Adrenal gland (tissue), 5 donors: Measurements from ENCODE around the gene KIAA1958.

ENCODE experiments used
- POLR2A ChIP-seq, 2 donors: fragments of 450-650 bp; IDR thresholded peaks; one replicate each; pipeline ENCODE4 v1.6.1; 2017; ENCODE audit warnings: antibody characterized with exemption in 2 of 2, mild to moderate bottlenecking in 2 of 2, moderate library complexity in 1 of 2
- TF ChIP-seq, protein P1 (sequence below), 6 experiments: fragments of 450-650 bp in 4 of 6; fragments of 200-600 bp in 2 of 6; sonication (generic) in 1 of 6; IDR thresholded peaks; 1 replicate in 5 of 6; 2 replicates in 1 of 6; pipeline versions ENCODE4 v1.5.1 to v1.8.0; 2016 to 2021; ENCODE audit warnings: antibody characterized with exemption in 6 of 6, mild to moderate bottlenecking in 2 of 6, moderate library complexity in 1 of 6
- donor health status: DM: no; HTN: no; CAD: no.

DNA sequence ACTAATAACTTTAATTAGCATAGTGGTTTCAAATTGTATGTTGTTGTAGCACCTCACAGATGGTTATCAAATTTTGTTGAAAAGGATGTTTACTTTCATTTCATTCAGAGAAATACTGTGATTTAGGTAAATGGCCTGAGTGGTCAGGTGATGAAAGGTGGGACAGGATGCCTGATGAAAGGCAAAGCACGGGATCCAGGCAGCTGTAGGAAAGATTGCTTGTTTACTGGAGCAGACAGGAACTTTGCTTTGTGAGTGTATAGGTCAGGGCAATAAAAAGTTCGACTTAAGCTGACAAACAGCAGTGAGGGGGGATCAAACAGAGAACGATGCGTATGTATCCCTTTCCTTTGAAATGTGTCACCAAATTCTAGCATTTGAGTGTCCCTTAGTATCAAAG, 19.0 kb downstream of the KIAA1958 start:
- TF ChIP-seq, protein P1, sequence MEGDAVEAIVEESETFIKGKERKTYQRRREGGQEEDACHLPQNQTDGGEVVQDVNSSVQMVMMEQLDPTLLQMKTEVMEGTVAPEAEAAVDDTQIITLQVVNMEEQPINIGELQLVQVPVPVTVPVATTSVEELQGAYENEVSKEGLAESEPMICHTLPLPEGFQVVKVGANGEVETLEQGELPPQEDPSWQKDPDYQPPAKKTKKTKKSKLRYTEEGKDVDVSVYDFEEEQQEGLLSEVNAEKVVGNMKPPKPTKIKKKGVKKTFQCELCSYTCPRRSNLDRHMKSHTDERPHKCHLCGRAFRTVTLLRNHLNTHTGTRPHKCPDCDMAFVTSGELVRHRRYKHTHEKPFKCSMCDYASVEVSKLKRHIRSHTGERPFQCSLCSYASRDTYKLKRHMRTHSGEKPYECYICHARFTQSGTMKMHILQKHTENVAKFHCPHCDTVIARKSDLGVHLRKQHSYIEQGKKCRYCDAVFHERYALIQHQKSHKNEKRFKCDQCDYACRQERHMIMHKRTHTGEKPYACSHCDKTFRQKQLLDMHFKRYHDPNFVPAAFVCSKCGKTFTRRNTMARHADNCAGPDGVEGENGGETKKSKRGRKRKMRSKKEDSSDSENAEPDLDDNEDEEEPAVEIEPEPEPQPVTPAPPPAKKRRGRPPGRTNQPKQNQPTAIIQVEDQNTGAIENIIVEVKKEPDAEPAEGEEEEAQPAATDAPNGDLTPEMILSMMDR (IDR thresholded peaks at IDR 0.05), result no peak
- no peak for TF ChIP-seq POLR2A (IDR thresholded peaks at IDR 0.05)
